ENCODE results near the gene ZDHHC12. TPM values are rescaled to one million over a fixed set of nuclear protein-coding genes. Genes with fewer than 3 reads are reported as not detected.

ZDHHC12 gene
- total RNA-seq, 1 experiment from 2014 or later: 57.6 TPM

- DNase-seq (ENCODE audit: low read depth, low spot score): no peak
- Histone ChIP-seq H4K20me1 (ENCODE audit: insufficient read depth) (no peaks in the 10 kb centered on the region), H3K9me3 (ENCODE audit: control insufficient read depth in 1 of 2, insufficient read depth in 1 of 2, low read depth in 1 of 2, low read length in 2 of 2) (no peaks in the 10 kb centered on the region), H3K4me1 (ENCODE audit: control insufficient read depth in 1 of 2, insufficient read depth in 2 of 2, low read length in 2 of 2) (peaks cover 2 to 21% of the 10 kb centered on the region in 2 experiments; a peak in 2 of 4 replicates), H3K4me2 (ENCODE audit: low read length) (no peak overlapping the region), H3K4me3 (replicated peaks in 1 of 2; ENCODE audit: low read depth in 1 of 2, low read length in 2 of 2) (no peak overlapping the region), H3K79me2 (ENCODE audit: insufficient read depth, low read length) (no peaks in the 10 kb centered on the region), H3K9ac (ENCODE audit: low read length) (no peak overlapping the region), H3K9me2 (ENCODE audit: insufficient read depth) (no peaks in the 10 kb centered on the region), H3K27me3 (ENCODE audit: insufficient read depth, low read length) (no peaks in the 10 kb centered on the region), H3K27ac (ENCODE audit: low read depth, low read length) (no peak overlapping the region), H2AFZ (ENCODE audit: low read depth, low read length, poor library complexity, severe bottlenecking) (no peak overlapping the region), H3K36me3 (ENCODE audit: control insufficient read depth in 1 of 2, insufficient read depth in 2 of 2, low read length in 2 of 2) (no peaks in the 10 kb centered on the region)
- CTCF ChIA-PET: no interaction called here
- POLR2A ChIA-PET: no interaction called here
- RAD21 ChIA-PET (ENCODE audit: low non-redundant PET in 1 of 2, low total read pairs in 2 of 2, uncharacterized antibody in 2 of 2, unreplicated experiment in 2 of 2): no interaction called here
- ATAC-seq: no peak
- no TSS peak for BruUV-seq (replicated peaks)
- intact Hi-C loops (cut with micrococcal nuclease): no loop called here
- no peak for TF ChIP-seq ELF1 (IDR thresholded peaks at IDR 0.05; ENCODE audit: borderline replicate concordance, low read depth)
- TF ChIP-seq ZFX (IDR thresholded peaks at IDR 0.05): no peak
- TF ChIP-seq CTCF (IDR thresholded peaks at IDR 0.05 in 2 of 3, conservative IDR thresholded peaks at IDR 0.05 in 1 of 3; ENCODE audit: borderline replicate concordance in 1 of 3, insufficient read depth in 1 of 3, low read depth in 2 of 3, low read length in 2 of 3): no peak
- TF ChIP-seq REST (IDR thresholded peaks at IDR 0.05; ENCODE audit: low read depth): no peak
- TF ChIP-seq TCF7L2 (IDR thresholded peaks at IDR 0.05; ENCODE audit: borderline replicate concordance, extremely low read depth, insufficient read depth, insufficient read length): no peak
- no peak for TF ChIP-seq JUND (IDR thresholded peaks at IDR 0.05)
- no peak for TF ChIP-seq POLR2AphosphoS5 (IDR thresholded peaks at IDR 0.05; ENCODE audit: low read depth, low read length)
- TF ChIP-seq EGR1 (IDR thresholded peaks at IDR 0.05; ENCODE audit: low read depth): no peak
- no peak for TF ChIP-seq SRF (IDR thresholded peaks at IDR 0.05; ENCODE audit: low read depth)
- no peak for TF ChIP-seq YY1 (IDR thresholded peaks at IDR 0.05; ENCODE audit: extremely low read depth, insufficient replicate concordance, low read depth, low read length)
- no peak for TF ChIP-seq RAD21 (IDR thresholded peaks at IDR 0.05; ENCODE audit: low read depth)
- TF ChIP-seq CEBPB (IDR thresholded peaks at IDR 0.05; ENCODE audit: low read depth): no peak
- no peak for TF ChIP-seq EZH2 (IDR thresholded peaks at IDR 0.05)
- no peak for TF ChIP-seq ZBTB33 (IDR thresholded peaks at IDR 0.05; ENCODE audit: extremely low read depth, insufficient replicate concordance, low read length)
- TF ChIP-seq FOSL1 (IDR thresholded peaks at IDR 0.05; ENCODE audit: low read depth): no peak
- TF ChIP-seq ZNF274 (IDR thresholded peaks at IDR 0.05; ENCODE audit: low read depth, low read length): no peak
- no peak for TF ChIP-seq CBX3 (IDR thresholded peaks at IDR 0.05; ENCODE audit: low read depth)
- TF ChIP-seq SP1 (IDR thresholded peaks at IDR 0.05; ENCODE audit: low read depth): no peak
Measured at GRCh38 chr9:128729302-128729701, 5.4 kb upstream of the ZDHHC12 start.

All from HCT116 (cell line).